ENCODE measurements around the gene CRTC1.

DNA sequence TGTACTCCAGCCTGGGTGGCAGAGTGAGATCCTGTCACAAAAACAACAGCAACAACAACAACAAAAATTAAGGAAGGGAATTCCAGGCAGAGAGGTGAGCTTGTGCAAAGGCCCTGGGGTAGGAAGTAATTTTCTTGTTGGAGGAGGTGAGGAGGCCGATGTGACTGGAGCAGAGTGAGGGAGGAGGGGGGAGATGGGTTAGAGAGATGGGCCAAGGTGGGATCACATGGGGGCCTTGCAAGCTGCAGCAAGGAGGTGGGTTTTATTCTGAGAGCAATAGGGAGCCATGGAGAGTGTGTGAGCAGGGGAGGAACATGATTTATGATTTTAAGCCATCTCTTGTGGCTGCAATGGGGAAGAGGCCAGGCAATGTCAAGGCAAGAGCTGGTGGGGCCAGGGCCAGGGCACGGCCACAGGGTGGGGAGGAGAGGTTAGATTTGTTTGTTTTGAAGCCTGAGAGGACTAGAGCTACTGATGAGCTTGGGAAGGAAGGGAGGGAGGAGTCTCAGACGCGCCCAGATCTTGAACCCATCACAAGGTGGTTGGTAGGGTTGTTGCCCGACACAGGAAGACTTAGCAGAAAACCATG lies 120.2 kb downstream of the CRTC1 start:
- TF ChIP-seq ATF3 (CRISPR knock-in tag; conservative IDR thresholded peaks at IDR 0.05) (no peak), ZBTB21 (CRISPR knock-in tag; IDR thresholded peaks at IDR 0.05; ENCODE audit: borderline replicate concordance) (no peak), MXD4 (CRISPR knock-in tag; IDR thresholded peaks at IDR 0.05; ENCODE audit: borderline replicate concordance) (no peak), MYBL2 (CRISPR knock-in tag; IDR thresholded peaks at IDR 0.05) (no peak), TEAD4 (CRISPR knock-in tag; IDR thresholded peaks at IDR 0.05) (no peak), ZNF138 (CRISPR knock-in tag; conservative IDR thresholded peaks at IDR 0.05) (no peak)
- TF ChIP-seq, protein P1, sequence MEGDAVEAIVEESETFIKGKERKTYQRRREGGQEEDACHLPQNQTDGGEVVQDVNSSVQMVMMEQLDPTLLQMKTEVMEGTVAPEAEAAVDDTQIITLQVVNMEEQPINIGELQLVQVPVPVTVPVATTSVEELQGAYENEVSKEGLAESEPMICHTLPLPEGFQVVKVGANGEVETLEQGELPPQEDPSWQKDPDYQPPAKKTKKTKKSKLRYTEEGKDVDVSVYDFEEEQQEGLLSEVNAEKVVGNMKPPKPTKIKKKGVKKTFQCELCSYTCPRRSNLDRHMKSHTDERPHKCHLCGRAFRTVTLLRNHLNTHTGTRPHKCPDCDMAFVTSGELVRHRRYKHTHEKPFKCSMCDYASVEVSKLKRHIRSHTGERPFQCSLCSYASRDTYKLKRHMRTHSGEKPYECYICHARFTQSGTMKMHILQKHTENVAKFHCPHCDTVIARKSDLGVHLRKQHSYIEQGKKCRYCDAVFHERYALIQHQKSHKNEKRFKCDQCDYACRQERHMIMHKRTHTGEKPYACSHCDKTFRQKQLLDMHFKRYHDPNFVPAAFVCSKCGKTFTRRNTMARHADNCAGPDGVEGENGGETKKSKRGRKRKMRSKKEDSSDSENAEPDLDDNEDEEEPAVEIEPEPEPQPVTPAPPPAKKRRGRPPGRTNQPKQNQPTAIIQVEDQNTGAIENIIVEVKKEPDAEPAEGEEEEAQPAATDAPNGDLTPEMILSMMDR (IDR thresholded peaks at IDR 0.05), result no peak
- TF ChIP-seq, protein P2, sequence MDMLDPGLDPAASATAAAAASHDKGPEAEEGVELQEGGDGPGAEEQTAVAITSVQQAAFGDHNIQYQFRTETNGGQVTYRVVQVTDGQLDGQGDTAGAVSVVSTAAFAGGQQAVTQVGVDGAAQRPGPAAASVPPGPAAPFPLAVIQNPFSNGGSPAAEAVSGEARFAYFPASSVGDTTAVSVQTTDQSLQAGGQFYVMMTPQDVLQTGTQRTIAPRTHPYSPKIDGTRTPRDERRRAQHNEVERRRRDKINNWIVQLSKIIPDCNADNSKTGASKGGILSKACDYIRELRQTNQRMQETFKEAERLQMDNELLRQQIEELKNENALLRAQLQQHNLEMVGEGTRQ (CRISPR knock-in tag; IDR thresholded peaks at IDR 0.05), result no peak
- TF ChIP-seq, protein P3, sequence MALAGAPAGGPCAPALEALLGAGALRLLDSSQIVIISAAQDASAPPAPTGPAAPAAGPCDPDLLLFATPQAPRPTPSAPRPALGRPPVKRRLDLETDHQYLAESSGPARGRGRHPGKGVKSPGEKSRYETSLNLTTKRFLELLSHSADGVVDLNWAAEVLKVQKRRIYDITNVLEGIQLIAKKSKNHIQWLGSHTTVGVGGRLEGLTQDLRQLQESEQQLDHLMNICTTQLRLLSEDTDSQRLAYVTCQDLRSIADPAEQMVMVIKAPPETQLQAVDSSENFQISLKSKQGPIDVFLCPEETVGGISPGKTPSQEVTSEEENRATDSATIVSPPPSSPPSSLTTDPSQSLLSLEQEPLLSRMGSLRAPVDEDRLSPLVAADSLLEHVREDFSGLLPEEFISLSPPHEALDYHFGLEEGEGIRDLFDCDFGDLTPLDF (CRISPR knock-in tag; IDR thresholded peaks at IDR 0.05), result no peak
- TF ChIP-seq, protein P4, sequence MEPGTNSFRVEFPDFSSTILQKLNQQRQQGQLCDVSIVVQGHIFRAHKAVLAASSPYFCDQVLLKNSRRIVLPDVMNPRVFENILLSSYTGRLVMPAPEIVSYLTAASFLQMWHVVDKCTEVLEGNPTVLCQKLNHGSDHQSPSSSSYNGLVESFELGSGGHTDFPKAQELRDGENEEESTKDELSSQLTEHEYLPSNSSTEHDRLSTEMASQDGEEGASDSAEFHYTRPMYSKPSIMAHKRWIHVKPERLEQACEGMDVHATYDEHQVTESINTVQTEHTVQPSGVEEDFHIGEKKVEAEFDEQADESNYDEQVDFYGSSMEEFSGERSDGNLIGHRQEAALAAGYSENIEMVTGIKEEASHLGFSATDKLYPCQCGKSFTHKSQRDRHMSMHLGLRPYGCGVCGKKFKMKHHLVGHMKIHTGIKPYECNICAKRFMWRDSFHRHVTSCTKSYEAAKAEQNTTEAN (CRISPR knock-in tag; IDR thresholded peaks at IDR 0.05), result no peak
